Measurements from ENCODE around the gene PFKFB2.

Gene PFKFB2

GRCh38 chr1:207079706-207080241, 26.7 kb downstream of the PFKFB2 start:
- peaks cover 15% of the 10 kb centered on the region for H3K27me3 Mint-ChIP-seq (ENCODE audit: low read depth, poor library complexity)
- H3K36me3 Mint-ChIP-seq (ENCODE audit: low read depth), result no peaks in the 10 kb centered on the region
- no peak for DNase-seq
- H3K4me1 Mint-ChIP-seq, result peaks cover 9% of the 10 kb centered on the region
- TF ChIP-seq CTCF (IDR thresholded peaks at IDR 0.05), result no peak
- no peak overlapping the region for H3K27ac Mint-ChIP-seq
- no peak overlapping the region for H3K4me3 Mint-ChIP-seq
- H3K9me3 Mint-ChIP-seq, result no peaks in the 10 kb centered on the region

- Mint-ChIP-seq H3K9me3 (no peaks in the 10 kb centered on the region), H3K4me1 (peaks cover 9% of the 10 kb centered on the region), H3K4me3 (no peak overlapping the region), H3K27me3 (ENCODE audit: low read depth, poor library complexity) (peaks cover 17% of the 10 kb centered on the region), H3K36me3 (ENCODE audit: low read depth) (no peaks in the 10 kb centered on the region), H3K27ac (no peak overlapping the region)
- no peak for TF ChIP-seq CTCF (IDR thresholded peaks at IDR 0.05)
- no peak for DNase-seq
Observed at GRCh38 chr1:207081088-207081487, 28.0 kb downstream of the PFKFB2 start.

- TF ChIP-seq CTCF (IDR thresholded peaks at IDR 0.05), result no peak
- H3K4me1 Mint-ChIP-seq, result peaks cover 9% of the 10 kb centered on the region
- no peaks in the 10 kb centered on the region for H3K36me3 Mint-ChIP-seq (ENCODE audit: low read depth)
- DNase-seq, result no peak
- no peaks in the 10 kb centered on the region for H3K9me3 Mint-ChIP-seq
- H3K4me3 Mint-ChIP-seq, result no peak overlapping the region
- peaks cover 17% of the 10 kb centered on the region for H3K27me3 Mint-ChIP-seq (ENCODE audit: low read depth, poor library complexity)
- no peak overlapping the region for H3K27ac Mint-ChIP-seq
Observed at GRCh38 chr1:207081806-207082205, 28.7 kb downstream of the PFKFB2 start.

GRCh38 chr1:207084232-207084631, 31.2 kb downstream of the PFKFB2 start:
- no peak overlapping the region for H3K27ac Mint-ChIP-seq
- no peaks in the 10 kb centered on the region for H3K36me3 Mint-ChIP-seq (ENCODE audit: low read depth)
- no peaks in the 10 kb centered on the region for H3K9me3 Mint-ChIP-seq
- no peak for TF ChIP-seq CTCF (IDR thresholded peaks at IDR 0.05)
- H3K4me3 Mint-ChIP-seq, result no peak overlapping the region
- H3K27me3 Mint-ChIP-seq (ENCODE audit: low read depth, poor library complexity), result peaks cover 25% of the 10 kb centered on the region
- H3K4me1 Mint-ChIP-seq, result peaks cover 9% of the 10 kb centered on the region
- DNase-seq, result no peak

GRCh38 chr1:207084701-207085180, 31.7 kb downstream of the PFKFB2 start:
- DNase-seq, result peak; percentile 50
- H3K36me3 Mint-ChIP-seq (ENCODE audit: low read depth), result no peaks in the 10 kb centered on the region
- H3K9me3 Mint-ChIP-seq, result no peaks in the 10 kb centered on the region
- TF ChIP-seq CTCF (IDR thresholded peaks at IDR 0.05), result peak; percentile 61
- peaks cover 9% of the 10 kb centered on the region for H3K4me1 Mint-ChIP-seq
- no peak overlapping the region for H3K27ac Mint-ChIP-seq
- H3K27me3 Mint-ChIP-seq (ENCODE audit: low read depth, poor library complexity), result peaks cover 26% of the 10 kb centered on the region
- H3K4me3 Mint-ChIP-seq, result no peak overlapping the region

GRCh38 chr1:207085887-207086286, 32.8 kb downstream of the PFKFB2 start:
- H3K9me3 Mint-ChIP-seq, result no peaks in the 10 kb centered on the region
- H3K4me3 Mint-ChIP-seq, result no peak overlapping the region

More at GRCh38 chr1:207085887-207086286, 32.8 kb downstream of the PFKFB2 start:
- H3K36me3 Mint-ChIP-seq (ENCODE audit: low read depth), result no peaks in the 10 kb centered on the region
- no peak for DNase-seq
- H3K27ac Mint-ChIP-seq, result no peak overlapping the region
- TF ChIP-seq CTCF (IDR thresholded peaks at IDR 0.05), result no peak
- H3K27me3 Mint-ChIP-seq (ENCODE audit: low read depth, poor library complexity), result peaks cover 22% of the 10 kb centered on the region
- H3K4me1 Mint-ChIP-seq, result peaks cover 9% of the 10 kb centered on the region
